Amniotic stem cell (primary cell): ENCODE results near the gene BMP6.

Experiments
- DNase-seq: peaks from one replicate; lab custom pipeline; 2025; lab: John Stamatoyannopoulos, UW

BMP6 gene

DNA sequence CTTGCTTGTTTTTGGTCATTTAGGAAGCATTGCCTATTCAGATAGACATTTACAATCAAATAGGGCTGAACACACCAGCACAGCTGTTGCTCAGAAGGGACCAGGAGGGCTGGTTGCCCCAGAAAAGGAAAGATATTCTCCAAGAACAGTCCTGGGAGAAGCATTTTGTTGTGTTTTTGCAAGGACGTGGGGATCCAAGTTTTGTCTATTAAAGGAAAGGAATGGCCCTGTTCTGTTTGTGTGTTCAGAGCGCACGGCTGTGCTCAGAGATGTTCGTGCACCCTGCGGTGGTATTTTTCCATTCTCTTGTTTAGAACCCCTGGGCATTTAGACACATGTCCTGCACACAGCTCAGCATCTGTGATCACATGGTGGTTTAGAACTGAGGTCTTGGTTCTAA lies 102.2 kb downstream of the BMP6 start:
- no peak for DNase-seq

DNA sequence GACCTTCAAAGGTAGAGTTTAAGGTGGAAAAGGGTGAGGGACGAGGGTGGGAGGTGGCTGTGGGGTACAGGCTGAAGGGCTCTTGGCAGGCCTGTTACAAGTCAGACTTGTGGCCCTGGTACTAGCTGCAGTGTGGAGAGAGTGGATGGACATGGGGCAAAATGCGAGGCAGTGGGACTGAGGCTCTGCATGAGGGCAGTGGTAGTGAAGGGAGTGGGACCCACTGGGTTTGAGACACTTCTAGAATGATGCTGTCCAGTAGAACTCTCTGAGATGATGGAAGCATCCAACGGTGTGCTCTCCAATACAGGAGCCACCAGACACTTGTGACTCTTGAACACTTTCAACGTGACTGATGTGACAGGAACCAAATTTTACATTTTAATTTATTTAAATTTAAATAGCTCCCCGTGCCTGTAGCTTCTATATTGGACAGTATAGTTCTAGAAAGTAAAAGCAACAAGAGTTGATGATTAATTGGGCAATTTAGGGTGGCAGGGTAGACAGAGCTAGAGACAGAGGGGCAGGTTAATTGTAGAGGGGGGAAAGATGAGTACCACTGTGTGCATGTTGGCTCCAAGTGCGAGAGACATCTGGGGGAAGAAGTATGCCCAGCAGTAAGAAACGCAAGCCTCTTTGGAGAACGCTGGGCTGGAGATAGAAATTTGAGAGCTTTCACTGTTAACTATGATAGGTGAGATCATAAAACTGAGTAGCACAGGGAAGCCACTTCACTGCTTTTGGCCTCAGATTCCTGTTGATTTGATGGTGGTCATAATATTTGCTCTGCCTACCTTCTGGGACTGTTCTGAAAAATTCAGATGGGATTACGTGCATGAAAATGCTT lies 107.2 kb downstream of the BMP6 start:
- DNase-seq, result no peak

DNA sequence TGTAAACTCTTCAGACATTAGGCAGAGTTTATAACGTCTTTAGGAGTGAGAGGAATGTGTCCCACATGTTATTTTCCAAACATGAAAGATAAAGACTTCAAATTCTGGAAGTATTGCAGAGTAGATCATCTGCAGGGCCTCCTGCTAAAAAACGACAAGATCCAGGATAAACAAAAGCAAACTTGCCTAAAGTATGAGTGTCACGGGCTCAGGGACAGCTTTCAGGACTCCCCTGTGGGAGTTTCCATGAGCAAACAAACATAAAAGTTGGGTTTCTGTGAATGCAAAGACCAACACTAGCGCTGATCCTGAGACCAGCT lies 107.8 kb downstream of the BMP6 start:
- no peak for DNase-seq

DNA sequence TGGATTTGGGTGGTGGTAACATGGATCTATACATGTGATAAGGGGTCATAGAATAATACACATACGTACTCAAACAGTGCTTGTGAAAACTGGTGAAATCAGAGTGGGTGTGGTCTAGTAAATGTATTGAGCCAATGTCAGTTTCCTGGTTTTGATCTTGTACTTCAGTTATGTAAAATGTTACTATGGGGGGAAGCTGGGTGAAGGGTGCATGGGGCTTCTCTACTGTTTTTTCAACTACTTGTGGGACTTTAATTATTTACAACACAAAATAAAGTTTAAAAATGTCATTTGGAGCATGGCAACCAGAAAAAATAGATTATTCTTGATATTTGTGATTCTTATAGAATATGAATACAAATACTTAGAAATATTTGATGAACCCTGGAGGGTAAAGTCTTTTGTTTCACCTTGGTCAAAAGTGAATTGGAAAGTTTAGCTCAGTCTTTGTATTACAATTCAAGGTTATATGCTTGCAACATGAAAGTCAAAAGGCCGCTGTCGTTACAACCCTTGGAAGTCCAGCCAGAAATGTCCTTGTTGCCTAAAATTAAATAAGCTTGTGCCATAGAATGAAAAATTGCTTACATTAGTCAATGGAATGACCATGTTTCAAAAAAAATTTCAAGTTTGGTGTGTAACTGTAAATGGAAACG lies 110.6 kb downstream of the BMP6 start:
- DNase-seq, result no peak

GRCh38 chr6:7841781-7842468 lies 116.0 kb downstream of the BMP6 start:
- DNase-seq, result no peak

- DNase-seq, result no peak
These were observed 121.3 kb downstream of the BMP6 start for GRCh38 chr6:7846966-7847818.

- no peak for DNase-seq
These were observed 122.3 kb downstream of the BMP6 start for GRCh38 chr6:7848229-7848628.

- no peak for DNase-seq
These were observed 125.9 kb downstream of the BMP6 start for GRCh38 chr6:7851780-7852179.

GRCh38 chr6:7859591-7859990 lies 133.7 kb downstream of the BMP6 start:
- no peak for DNase-seq

GRCh38 chr6:7865781-7866180 lies 139.9 kb downstream of the BMP6 start:
- DNase-seq, result no peak

- no peak for DNase-seq
These were observed 140.6 kb downstream of the BMP6 start for GRCh38 chr6:7866526-7866925.

GRCh38 chr6:7868926-7869325 lies 143.0 kb downstream of the BMP6 start:
- no peak for DNase-seq

- DNase-seq, result no peak
These were observed 152.6 kb downstream of the BMP6 start for GRCh38 chr6:7878401-7878964.

- DNase-seq, result no peak
These were observed 153.1 kb downstream of the BMP6 start for GRCh38 chr6:7879043-7879442.

GRCh38 chr6:7879579-7879978 lies 153.7 kb downstream of the BMP6 start:
- no peak for DNase-seq

GRCh38 chr6:7879980-7880717 lies 154.2 kb downstream of the BMP6 start:
- no peak for DNase-seq

DNA sequence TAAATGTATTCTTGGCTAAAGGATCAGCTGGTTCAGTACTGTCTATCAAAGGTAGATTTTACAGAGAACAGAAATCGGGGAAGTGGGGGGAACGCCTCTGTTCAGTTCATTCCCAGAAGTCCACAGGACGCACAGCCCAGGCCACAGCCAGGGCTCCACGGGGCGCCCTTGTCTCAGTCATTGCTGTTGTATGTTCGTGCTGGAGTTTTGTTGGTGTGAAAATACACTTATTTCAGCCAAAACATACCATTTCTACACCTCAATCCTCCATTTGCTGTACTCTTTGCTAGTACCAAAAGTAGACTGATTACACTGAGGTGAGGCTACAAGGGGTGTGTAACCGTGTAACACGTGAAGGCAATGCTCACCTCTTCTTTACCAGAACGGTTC lies 154.8 kb downstream of the BMP6 start:
- no peak for DNase-seq

- no peak for DNase-seq
These were observed 156.0 kb downstream of the BMP6 start for GRCh38 chr6:7881765-7882500.

- DNase-seq, result no peak
These were observed 156.8 kb downstream of the BMP6 start for GRCh38 chr6:7882505-7883257.

DNA sequence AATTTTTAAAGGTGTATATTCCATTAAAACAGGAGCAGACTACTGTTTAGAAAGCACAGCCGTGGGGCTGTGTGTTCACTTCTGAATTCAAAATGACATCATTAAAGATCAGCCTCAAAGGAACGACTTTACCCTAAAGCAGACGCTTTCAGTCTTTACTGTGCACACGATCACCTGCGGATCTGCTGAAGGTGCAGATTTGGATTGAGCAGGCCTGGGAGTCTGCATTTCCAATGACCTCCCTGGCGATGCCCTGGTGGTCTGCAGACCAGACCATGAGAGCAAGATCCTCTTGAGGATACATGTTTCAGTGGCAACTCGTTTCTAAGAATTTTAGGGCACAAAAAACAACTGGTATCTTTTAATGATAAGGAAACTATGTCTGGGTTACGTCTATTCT lies 157.5 kb downstream of the BMP6 start:
- DNase-seq, result no peak
